ENCODE measurements around the gene CYLD. TPM values are rescaled to one million over a fixed set of nuclear protein-coding genes. Genes with fewer than 3 reads are reported as not detected.

The CYLD gene
- total RNA-seq, 2 donors from 2014 or later: 194 to 222 TPM

GRCh38 chr16:50752471-50753235 is 10.8 kb downstream of the CYLD start:
- Mint-ChIP-seq H3K36me3 (ENCODE audit: insufficient read depth in 2 of 2) (peaks cover 18 to 40% of the 10 kb centered on the region in 2 donors), H3K4me1 (ENCODE audit: low read depth) (peaks cover 66% of the 10 kb centered on the region), H3K27ac (peak overlapping the region; percentile 85), H3K9me3 (no peaks in the 10 kb centered on the region), H3K27me3 (ENCODE audit: low read depth) (no peaks in the 10 kb centered on the region), H3K4me3 (peak overlapping the region in 1 of 2 donors; percentile 66)
- peak in 1 of 2 donors; percentile 54 for ATAC-seq (replicated peaks in 1 of 2)
- no peak for DNase-seq

- H3K4me3 Mint-ChIP-seq: peak overlapping the region in 1 of 2 donors; percentile 26
- no peaks in the 10 kb centered on the region for H3K9me3 Mint-ChIP-seq
- H3K27ac Mint-ChIP-seq: no peak overlapping the region
These were observed 14.6 kb downstream of the CYLD start for GRCh38 chr16:50756473-50756872.

DNA sequence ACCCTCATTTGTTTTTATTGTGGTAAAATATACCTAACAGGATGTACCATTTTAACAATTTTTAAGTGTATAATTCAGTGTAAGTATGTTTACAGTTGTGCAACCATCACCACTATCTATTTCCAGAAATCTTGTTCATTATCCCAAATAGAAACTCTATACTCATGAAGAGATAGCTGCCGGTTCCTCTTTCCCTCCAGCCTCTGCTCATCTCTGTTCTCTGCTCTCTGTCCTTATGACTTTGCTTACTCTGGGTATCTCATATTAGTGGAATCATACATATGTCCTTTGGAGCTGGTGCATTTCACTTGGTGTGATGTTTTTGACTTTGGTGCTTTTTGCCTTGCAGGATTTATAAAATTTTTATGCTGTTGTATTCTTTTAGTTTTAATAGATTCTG is 19.4 kb downstream of the CYLD start:
- DNase-seq (no peak), ATAC-seq (replicated peaks in 1 of 2) (no peak)
- Mint-ChIP-seq H3K4me1 (ENCODE audit: low read depth) (peaks cover 86% of the 10 kb centered on the region), H3K9me3 (peaks cover 4% of the 10 kb centered on the region in 2 donors), H3K27me3 (ENCODE audit: low read depth) (no peaks in the 10 kb centered on the region), H3K36me3 (ENCODE audit: insufficient read depth in 2 of 2) (peaks cover 25 to 53% of the 10 kb centered on the region in 2 donors), H3K27ac (peak overlapping the region; percentile 9), H3K4me3 (peak overlapping the region; percentile 9 to 49)

More at GRCh38 chr16:50756473-50756872, 14.6 kb downstream of the CYLD start:
- DNase-seq (no peak), ATAC-seq (replicated peaks in 1 of 2) (no peak)
- peaks cover 70% of the 10 kb centered on the region for H3K4me1 Mint-ChIP-seq (ENCODE audit: low read depth)
- H3K27me3 Mint-ChIP-seq (ENCODE audit: low read depth): no peaks in the 10 kb centered on the region
- peaks cover 21 to 42% of the 10 kb centered on the region in 2 donors for H3K36me3 Mint-ChIP-seq (ENCODE audit: insufficient read depth in 2 of 2)

DNA sequence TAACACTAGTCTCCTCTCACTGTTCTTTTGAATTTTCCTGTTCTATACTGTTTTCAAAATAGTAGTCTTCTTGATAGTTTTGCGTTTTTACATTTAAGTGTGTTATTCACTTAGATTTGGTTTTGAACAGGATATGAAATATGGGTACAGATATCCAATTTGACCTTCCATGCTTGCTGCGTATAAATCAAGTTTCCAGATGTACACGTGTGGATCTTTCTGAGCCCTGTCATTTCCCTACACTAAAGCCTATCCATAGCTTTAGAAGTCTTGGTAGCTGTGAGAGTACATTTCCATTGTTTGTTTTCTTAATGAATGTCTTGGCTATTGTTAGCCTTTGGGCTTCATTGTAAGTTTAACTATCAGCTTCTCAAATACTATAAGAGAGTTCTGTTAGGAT is 20.4 kb downstream of the CYLD start:
- Mint-ChIP-seq H3K4me3 (peak overlapping the region; percentile 48 to 64), H3K27me3 (ENCODE audit: low read depth) (no peaks in the 10 kb centered on the region), H3K36me3 (ENCODE audit: insufficient read depth in 2 of 2) (peaks cover 28 to 60% of the 10 kb centered on the region in 2 donors), H3K27ac (peak overlapping the region; percentile 15), H3K4me1 (ENCODE audit: low read depth) (peaks cover 91% of the 10 kb centered on the region), H3K9me3 (peaks cover 7 to 9% of the 10 kb centered on the region in 2 donors)
- ATAC-seq (replicated peaks in 1 of 2) (no peak), DNase-seq (no peak)

DNA sequence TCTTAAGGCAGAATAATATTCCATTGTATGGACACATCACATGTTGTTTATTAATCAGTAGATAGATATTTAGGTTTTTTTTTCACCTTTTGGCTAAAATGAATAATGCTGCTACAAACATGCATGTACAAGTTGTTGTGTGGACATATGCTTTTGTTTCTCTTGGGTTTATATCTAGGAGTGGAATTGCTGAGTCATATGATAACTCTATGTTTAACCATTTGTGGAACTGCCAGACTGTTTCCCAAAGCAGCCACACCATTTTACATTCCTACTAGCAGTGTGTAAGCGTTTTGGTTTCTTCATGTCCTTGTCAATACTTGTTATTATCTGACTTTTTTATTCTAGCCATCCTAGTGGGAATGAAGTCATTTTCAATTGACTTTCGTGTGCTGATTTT is 21.3 kb downstream of the CYLD start:
- H3K36me3 Mint-ChIP-seq (ENCODE audit: insufficient read depth in 2 of 2): peaks cover 24 to 61% of the 10 kb centered on the region in 2 donors
- no peak for ATAC-seq (replicated peaks in 1 of 2)
- peaks cover 95% of the 10 kb centered on the region for H3K4me1 Mint-ChIP-seq (ENCODE audit: low read depth)
- H3K27me3 Mint-ChIP-seq (ENCODE audit: low read depth): no peaks in the 10 kb centered on the region
- H3K27ac Mint-ChIP-seq: peak overlapping the region; percentile 10
- H3K9me3 Mint-ChIP-seq: peaks cover 7 to 9% of the 10 kb centered on the region in 2 donors
- no peak for DNase-seq
- H3K4me3 Mint-ChIP-seq: peak overlapping the region; percentile 2 to 84

DNA sequence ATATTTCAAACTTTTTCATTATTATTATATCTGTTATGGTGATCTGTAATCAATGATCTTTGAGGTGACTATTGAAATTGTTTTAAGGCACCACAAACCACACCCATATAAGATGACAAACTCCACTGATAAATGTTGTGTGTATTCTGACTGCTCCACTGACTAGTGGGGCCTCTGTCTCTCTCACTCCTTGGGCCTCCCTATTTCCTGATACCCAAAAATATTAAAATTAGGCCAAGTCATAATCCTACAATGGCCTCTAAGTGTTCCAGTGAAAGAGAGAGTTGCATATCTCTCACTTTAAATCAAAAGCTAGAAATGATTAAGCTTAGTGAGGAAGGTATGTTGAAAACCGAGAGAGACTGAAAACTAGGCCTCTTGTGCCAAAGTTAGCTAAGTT is 23.4 kb downstream of the CYLD start:
- DNase-seq: no peak
- peaks cover 100% of the 10 kb centered on the region for H3K4me1 Mint-ChIP-seq (ENCODE audit: low read depth)
- peaks cover 7 to 14% of the 10 kb centered on the region in 2 donors for H3K9me3 Mint-ChIP-seq
- H3K4me3 Mint-ChIP-seq: peak overlapping the region; percentile 63 to 84
- ATAC-seq (replicated peaks in 1 of 2): peak; percentile 83 to 87
- peak overlapping the region; percentile 95 for H3K27ac Mint-ChIP-seq
- no peaks in the 10 kb centered on the region for H3K27me3 Mint-ChIP-seq (ENCODE audit: low read depth)
- peaks cover 28 to 75% of the 10 kb centered on the region in 2 donors for H3K36me3 Mint-ChIP-seq (ENCODE audit: insufficient read depth in 2 of 2)

DNA sequence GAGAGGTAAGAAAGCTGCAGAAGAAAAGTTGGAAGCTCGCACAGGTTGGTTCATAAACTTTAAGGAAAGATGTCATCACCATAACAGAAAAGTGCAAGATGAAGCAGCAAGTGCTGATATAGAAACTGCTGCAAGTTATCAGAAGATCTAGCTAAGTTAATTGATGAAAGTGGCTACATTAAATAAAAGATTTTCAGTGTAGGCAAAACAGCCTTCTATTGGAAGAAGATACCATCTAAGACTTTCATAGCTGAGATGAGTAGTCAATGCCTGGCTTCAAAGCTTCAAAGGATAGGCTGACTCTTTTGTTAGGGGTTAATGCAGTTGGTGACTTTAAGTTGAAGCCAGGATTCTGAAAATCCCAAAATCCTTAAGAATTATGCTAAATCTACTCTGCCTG is 24.0 kb downstream of the CYLD start:
- peaks cover 28 to 78% of the 10 kb centered on the region in 2 donors for H3K36me3 Mint-ChIP-seq (ENCODE audit: insufficient read depth in 2 of 2)
- H3K9me3 Mint-ChIP-seq: peaks cover 7 to 14% of the 10 kb centered on the region in 2 donors
- no peaks in the 10 kb centered on the region for H3K27me3 Mint-ChIP-seq (ENCODE audit: low read depth)
- H3K4me1 Mint-ChIP-seq (ENCODE audit: low read depth): peaks cover 100% of the 10 kb centered on the region
- no peak for DNase-seq
- peak overlapping the region; percentile 63 to 84 for H3K4me3 Mint-ChIP-seq
- H3K27ac Mint-ChIP-seq: peak overlapping the region; percentile 95
- ATAC-seq (replicated peaks in 1 of 2): peak; percentile 35 to 42

GRCh38 chr16:50767197-50767596 is 25.3 kb downstream of the CYLD start:
- ATAC-seq (replicated peaks in 1 of 2) (no peak), DNase-seq (no peak)
- peaks cover 28 to 77% of the 10 kb centered on the region in 2 donors for H3K36me3 Mint-ChIP-seq (ENCODE audit: insufficient read depth in 2 of 2)
- H3K4me3 Mint-ChIP-seq: no peak overlapping the region
- H3K4me1 Mint-ChIP-seq (ENCODE audit: low read depth): peaks cover 100% of the 10 kb centered on the region
- no peaks in the 10 kb centered on the region for H3K27me3 Mint-ChIP-seq (ENCODE audit: low read depth)
- no peak overlapping the region for H3K27ac Mint-ChIP-seq
- H3K9me3 Mint-ChIP-seq: peaks cover 7 to 14% of the 10 kb centered on the region in 2 donors

GRCh38 chr16:50771366-50771765 is 29.5 kb downstream of the CYLD start:
- H3K27ac Mint-ChIP-seq: no peak overlapping the region
- peaks cover 18 to 72% of the 10 kb centered on the region in 2 donors for H3K36me3 Mint-ChIP-seq (ENCODE audit: insufficient read depth in 2 of 2)
- no peak for DNase-seq
- peaks cover 89% of the 10 kb centered on the region for H3K4me1 Mint-ChIP-seq (ENCODE audit: low read depth)
- peaks cover 3 to 8% of the 10 kb centered on the region in 2 donors for H3K9me3 Mint-ChIP-seq
- ATAC-seq (replicated peaks in 1 of 2): peak in 1 of 2 donors; percentile 28
- no peak overlapping the region for H3K4me3 Mint-ChIP-seq
- H3K27me3 Mint-ChIP-seq (ENCODE audit: low read depth): no peaks in the 10 kb centered on the region

DNA sequence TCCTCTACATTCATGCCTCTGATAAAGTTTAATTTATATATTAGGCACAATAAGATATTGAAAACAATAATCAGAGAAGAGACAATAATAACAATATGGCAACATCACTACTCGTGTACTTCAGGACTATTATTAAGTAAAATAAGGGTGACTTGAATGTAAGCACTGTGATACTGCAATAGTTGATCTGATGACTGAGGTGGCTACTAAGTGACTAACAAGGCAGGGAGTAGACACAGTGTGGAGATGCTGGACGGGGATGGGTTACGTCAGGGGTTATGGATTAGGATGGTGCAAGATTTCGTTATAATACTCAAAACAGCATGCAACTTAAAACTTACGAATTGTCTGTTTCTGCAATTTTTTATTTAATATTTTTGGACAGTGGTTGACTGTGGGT is 32.5 kb downstream of the CYLD start:
- no peak for ATAC-seq (replicated peaks in 1 of 2)
- no peak overlapping the region for H3K4me3 Mint-ChIP-seq
- H3K27me3 Mint-ChIP-seq (ENCODE audit: low read depth): no peaks in the 10 kb centered on the region
- peaks cover 0 to 2% of the 10 kb centered on the region in 2 donors for H3K9me3 Mint-ChIP-seq
- H3K36me3 Mint-ChIP-seq (ENCODE audit: insufficient read depth in 2 of 2): peaks cover 14 to 61% of the 10 kb centered on the region in 2 donors
- no peak for DNase-seq
- H3K27ac Mint-ChIP-seq: no peak overlapping the region
- peaks cover 82% of the 10 kb centered on the region for H3K4me1 Mint-ChIP-seq (ENCODE audit: low read depth)

DNA sequence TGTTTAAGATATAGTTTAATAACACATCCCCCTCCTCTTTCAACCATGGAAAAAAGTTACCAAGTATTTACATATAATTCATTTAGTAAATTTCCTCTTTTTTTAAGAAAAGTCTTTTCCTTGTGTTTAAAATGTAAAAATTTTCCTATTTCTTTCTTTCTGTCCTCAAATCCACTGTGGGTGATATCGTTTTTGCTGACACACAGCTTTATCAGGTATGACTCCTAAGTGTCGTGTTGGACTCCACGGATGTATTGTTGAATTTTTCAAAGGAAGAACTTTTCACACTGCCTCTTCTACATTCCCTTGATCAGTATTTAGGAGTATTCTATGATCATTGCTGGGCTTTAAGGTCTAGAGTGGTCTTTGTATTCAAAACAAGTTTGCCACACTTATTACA is 33.1 kb downstream of the CYLD start:
- no peak overlapping the region for H3K4me3 Mint-ChIP-seq

GRCh38 chr16:50776037-50776436 is 34.2 kb downstream of the CYLD start:
- Mint-ChIP-seq H3K27ac (no peak overlapping the region), H3K4me1 (ENCODE audit: low read depth) (peaks cover 82% of the 10 kb centered on the region), H3K4me3 (no peak overlapping the region), H3K9me3 (no peaks in the 10 kb centered on the region), H3K27me3 (ENCODE audit: low read depth) (no peaks in the 10 kb centered on the region), H3K36me3 (ENCODE audit: insufficient read depth in 2 of 2) (peaks cover 17 to 59% of the 10 kb centered on the region in 2 donors)
- DNase-seq (no peak), ATAC-seq (replicated peaks in 1 of 2) (no peak)

More for the DNA sequence above, 33.1 kb downstream of the CYLD start:
- peaks cover 82% of the 10 kb centered on the region for H3K4me1 Mint-ChIP-seq (ENCODE audit: low read depth)
- no peak overlapping the region for H3K27ac Mint-ChIP-seq
- DNase-seq (no peak), ATAC-seq (replicated peaks in 1 of 2) (no peak)
- no peaks in the 10 kb centered on the region for H3K9me3 Mint-ChIP-seq
- peaks cover 15 to 61% of the 10 kb centered on the region in 2 donors for H3K36me3 Mint-ChIP-seq (ENCODE audit: insufficient read depth in 2 of 2)
- no peaks in the 10 kb centered on the region for H3K27me3 Mint-ChIP-seq (ENCODE audit: low read depth)

DNA sequence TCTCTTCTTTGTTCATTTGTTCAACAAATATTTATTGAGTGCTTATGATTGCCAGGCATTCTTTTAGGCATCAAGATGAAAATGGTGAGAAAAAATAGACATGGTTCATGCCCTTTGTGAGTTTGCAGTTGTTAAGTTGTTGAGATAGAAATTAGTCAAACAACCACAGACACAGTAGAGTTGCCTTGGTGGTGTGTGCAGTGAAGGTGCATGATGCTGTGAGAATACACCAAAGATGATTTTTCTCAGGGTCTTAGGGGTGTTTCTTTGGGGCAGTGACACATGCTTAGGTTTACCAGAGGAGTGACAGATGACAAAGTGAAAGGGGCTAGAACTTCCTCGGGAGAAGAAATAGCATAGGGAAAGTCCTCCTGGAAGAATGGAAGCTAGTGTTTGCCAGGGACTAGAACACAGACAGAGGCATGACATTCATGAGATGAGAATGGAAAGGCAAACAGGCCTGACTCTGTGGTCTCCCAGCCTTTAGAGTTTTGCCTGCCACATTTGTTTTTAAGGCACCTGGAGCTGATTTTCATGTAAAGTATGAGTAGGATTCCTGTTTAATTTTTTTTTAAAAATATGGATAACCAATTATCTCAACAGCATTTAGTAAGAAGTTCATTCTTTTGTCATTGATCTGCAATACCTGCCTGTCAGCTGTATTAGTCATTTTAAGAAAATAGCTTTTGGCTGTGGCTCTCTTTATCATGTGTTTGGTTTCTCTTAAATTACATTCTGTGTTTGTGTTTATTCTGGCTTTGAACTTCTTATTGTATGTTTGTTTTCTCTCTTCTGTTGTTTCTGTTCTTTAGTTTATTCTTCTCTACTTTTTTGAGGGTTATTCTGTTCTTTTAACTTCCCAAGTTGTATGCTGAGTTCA is 36.6 kb downstream of the CYLD start:
- H3K9me3 Mint-ChIP-seq: no peaks in the 10 kb centered on the region
- no peaks in the 10 kb centered on the region for H3K27me3 Mint-ChIP-seq (ENCODE audit: low read depth)
- peaks cover 71% of the 10 kb centered on the region for H3K4me1 Mint-ChIP-seq (ENCODE audit: low read depth)
- DNase-seq (peak; percentile 20 to 36), ATAC-seq (replicated peaks in 1 of 2) (peak; percentile 94 to 96)
- H3K4me3 Mint-ChIP-seq: peak overlapping the region; percentile 5 to 60
- H3K36me3 Mint-ChIP-seq (ENCODE audit: insufficient read depth in 2 of 2): peaks cover 17 to 57% of the 10 kb centered on the region in 2 donors
- peak overlapping the region; percentile 72 for H3K27ac Mint-ChIP-seq
